ENCODE results near the gene TRAPPC13. TPM values are rescaled to one million over a fixed set of nuclear protein-coding genes. Genes with fewer than 3 reads are reported as not detected.

Gene TRAPPC13
- total and polyA plus RNA-seq, 4 donors: 6.8 to 11.2 (median 9.8) TPM

GRCh38 chr5:65611524-65611923, 13.3 kb upstream of the TRAPPC13 start:
- DNase-seq (ENCODE audit: low spot score): no peak
- Histone ChIP-seq H3K4me3 (ENCODE audit: low read depth in 1 of 3, low read length in 3 of 3) (no peak overlapping the region), H3K9me3 (ENCODE audit: control insufficient read depth in 4 of 4, low read length in 3 of 4) (no peaks in the 10 kb centered on the region), H3K27me3 (ENCODE audit: control insufficient read depth in 4 of 4, insufficient read depth in 4 of 4, low read length in 3 of 4) (no peaks in the 10 kb centered on the region), H3K36me3 (ENCODE audit: control insufficient read depth in 4 of 4, insufficient read depth in 3 of 4, low read depth in 1 of 4, low read length in 3 of 4) (peaks cover 5 to 60% (median 42%) of the 10 kb centered on the region in 4 donors), H3K4me1 (ENCODE audit: control insufficient read depth in 4 of 4, insufficient read depth in 4 of 4, low read length in 3 of 4) (no peaks in the 10 kb centered on the region), H3K9ac (ENCODE audit: low read depth in 1 of 2, low read length in 2 of 2) (no peak overlapping the region), H3K27ac (ENCODE audit: low read depth in 1 of 2, low read length in 2 of 2) (no peak overlapping the region)
- TF ChIP-seq SP1 (IDR thresholded peaks at IDR 0.05) (peak; percentile 12), HNF4G (IDR thresholded peaks at IDR 0.05) (no peak)
- 61% methylated on average over 3 of the region's 3 CpGs for WGBS

- DNase-seq (ENCODE audit: low spot score): no peak
- WGBS: 81% methylated on average over 4 of the region's 4 CpGs
- Histone ChIP-seq H3K27me3 (ENCODE audit: control insufficient read depth in 4 of 4, insufficient read depth in 4 of 4, low read length in 3 of 4) (no peaks in the 10 kb centered on the region), H3K9me3 (ENCODE audit: control insufficient read depth in 4 of 4, low read length in 3 of 4) (no peaks in the 10 kb centered on the region), H3K27ac (ENCODE audit: low read depth in 1 of 2, low read length in 2 of 2) (no peak overlapping the region), H3K4me3 (ENCODE audit: low read depth in 1 of 3, low read length in 3 of 3) (no peak overlapping the region), H3K36me3 (ENCODE audit: control insufficient read depth in 4 of 4, insufficient read depth in 3 of 4, low read depth in 1 of 4, low read length in 3 of 4) (peaks cover 5 to 55% (median 35%) of the 10 kb centered on the region in 4 donors), H3K9ac (ENCODE audit: low read depth in 1 of 2, low read length in 2 of 2) (no peak overlapping the region), H3K4me1 (ENCODE audit: control insufficient read depth in 4 of 4, insufficient read depth in 4 of 4, low read length in 3 of 4) (no peaks in the 10 kb centered on the region)
- TF ChIP-seq CTCF (IDR thresholded peaks at IDR 0.05; ENCODE audit: low read depth, low read length, missing input control) (no peak), ATF3 (IDR thresholded peaks at IDR 0.05) (no peak), EGR1 (IDR thresholded peaks at IDR 0.05; ENCODE audit: low read depth in 2 of 2) (no peak), SP1 (IDR thresholded peaks at IDR 0.05) (no peak), NR2F2 (IDR thresholded peaks at IDR 0.05) (no peak), GABPA (IDR thresholded peaks at IDR 0.05 in 1 of 2, conservative IDR thresholded peaks at IDR 0.05 in 1 of 2) (no peak), HNF4G (IDR thresholded peaks at IDR 0.05) (no peak), MAX (IDR thresholded peaks at IDR 0.05) (no peak), HNF4A (conservative IDR thresholded peaks at IDR 0.05) (no peak), YY1 (IDR thresholded peaks at IDR 0.05) (no peak), ZBTB33 (IDR thresholded peaks at IDR 0.05) (no peak), FOXA1 (IDR thresholded peaks at IDR 0.05) (no peak), FOXA2 (IDR thresholded peaks at IDR 0.05) (no peak), RXRA (IDR thresholded peaks at IDR 0.05) (no peak), RAD21 (IDR thresholded peaks at IDR 0.05) (no peak), JUND (IDR thresholded peaks at IDR 0.05) (no peak), REST (IDR thresholded peaks at IDR 0.05) (no peak), TAF1 (conservative IDR thresholded peaks at IDR 0.05) (no peak)
These were observed 12.4 kb upstream of the TRAPPC13 start for GRCh38 chr5:65612298-65612907.
